ENCODE measurements around the gene CCDC107.

GRCh38 chr9:35690294-35690613, 32.2 kb downstream of the CCDC107 start:
- no peak for TF ChIP-seq POLR2A (IDR thresholded peaks at IDR 0.05; ENCODE audit: low read length)
- TF ChIP-seq GATA1 (IDR thresholded peaks at IDR 0.05; ENCODE audit: low read depth, low read length) = no peak
